Tibial nerve (tissue), 3 donors: ENCODE measurements around the gene CA10.

Experiments used
- CTCF ChIP-seq, 5 experiments: fragments of 200-600 bp in 3 of 5; fragments of 450-650 bp in 2 of 5; sonication (generic) in 3 of 5; IDR thresholded peaks; one replicate each; pipeline ENCODE4 v1.5.1; 2016 to 2019; ENCODE audit warnings: antibody characterized with exemption in 5 of 5, mild to moderate bottlenecking in 3 of 5, moderate library complexity in 2 of 5
- POLR2A ChIP-seq, 2 donors: fragments of 450-650 bp; IDR thresholded peaks; one replicate each; pipeline ENCODE4 v1.6.1; 2017; ENCODE audit warnings: antibody characterized with exemption in 2 of 2, mild to moderate bottlenecking in 2 of 2, moderate library complexity in 2 of 2

DNA sequence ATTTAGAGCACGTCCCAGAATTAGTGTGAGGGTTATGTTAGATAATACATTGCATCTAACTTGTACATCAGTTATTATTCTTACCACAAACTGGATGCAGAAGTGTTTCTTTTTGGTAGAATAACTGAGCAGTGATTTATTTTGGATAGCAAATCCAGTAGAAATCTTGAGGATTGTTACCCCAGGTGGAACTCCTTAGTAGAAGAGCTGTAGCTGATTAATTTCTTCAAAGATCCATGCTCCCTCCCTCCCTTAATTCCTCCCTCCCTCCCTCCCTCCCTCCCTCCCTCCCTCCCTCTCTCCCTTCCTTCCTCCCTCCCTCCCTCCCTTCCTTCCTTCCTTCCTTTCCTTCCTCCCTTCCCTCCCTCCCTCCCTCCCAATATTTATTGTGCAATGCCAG lies 337.7 kb downstream of the CA10 start:
- TF ChIP-seq CTCF (IDR thresholded peaks at IDR 0.05): no peak
- TF ChIP-seq POLR2A (IDR thresholded peaks at IDR 0.05): no peak
